ENCODE data around the gene RNMT.

The RNMT gene

GRCh38 chr18:13810950-13811485, 84.5 kb downstream of the RNMT start:
- DNase-seq (ENCODE audit: low read depth in 2 of 3, low spot score in 2 of 3): no peak

GRCh38 chr18:13811993-13812392, 85.5 kb downstream of the RNMT start:
- no peak for DNase-seq (ENCODE audit: low read depth in 2 of 3, low spot score in 2 of 3)

GRCh38 chr18:13813271-13813849, 86.9 kb downstream of the RNMT start:
- peak in 2 of 3 experiments; percentile 17 to 23 for DNase-seq (ENCODE audit: low read depth in 2 of 3, low spot score in 2 of 3)

Measured in activated CD8-positive, alpha-beta memory T cell treated with anti-CD3 and anti-CD28 coated beads for 48 hours (primary cell).